SU-DHL-6 (cell line): ENCODE results near the gene XIRP1.

Experiments
- H2AFZ ChIP-seq: fragments of 200-600 bp; sonication (generic); 2 replicates; pipeline ENCODE4 v1.6.1; 2014; ENCODE audit warnings: low read depth, mild to moderate bottlenecking, moderate library complexity, mixed read lengths, antibody characterized with exemption, low read length; ENCODE audit not compliant: severe bottlenecking
- H3F3A ChIP-seq: fragments of 200-600 bp; shearing (Covaris generic); 2 replicates; pipeline ENCODE4 v1.6.0; 2016; ENCODE audit warnings: antibody characterized with exemption, mild to moderate bottlenecking; ENCODE audit not compliant: insufficient read depth
- H3K27ac ChIP-seq: fragments of 200-600 bp; sonication (generic); 2 replicates; pipeline ENCODE4 v1.5.1; 2016; ENCODE audit warnings: low read depth, mild to moderate bottlenecking, low read length, moderate library complexity, mixed read lengths
- H3K27me3 ChIP-seq: fragments of 200-600 bp; sonication (generic), shearing (Covaris generic); 2 replicates; pipeline ENCODE4 v1.6.0; 2014; ENCODE audit warnings: mild to moderate bottlenecking, low read length
- H3K36me3 ChIP-seq: fragments of 200-600 bp; sonication (generic); 2 replicates; pipeline ENCODE4 v1.6.1; 2014; ENCODE audit warnings: mild to moderate bottlenecking, low read length, mixed read lengths
- H3K4me2 ChIP-seq: fragments of 300-600, 200-600 bp; shearing (Covaris generic), sonication (generic); 2 replicates; pipeline ENCODE4 v1.6.0; 2014; ENCODE audit warnings: low read length, low read depth, mild to moderate bottlenecking; ENCODE audit not compliant: poor library complexity, severe bottlenecking
- H3K4me3 ChIP-seq: fragments of 200-600 bp; sonication (generic); 2 replicates; pipeline ENCODE4 v1.5.1; 2014; ENCODE audit warnings: antibody characterized with exemption, low read length, mild to moderate bottlenecking, mixed read lengths; ENCODE audit not compliant: insufficient read depth, poor library complexity, severe bottlenecking
- H3K79me2 ChIP-seq: fragments of 200-600 bp; sonication (generic); 2 replicates; pipeline ENCODE4 v1.6.1; 2014; ENCODE audit warnings: mild to moderate bottlenecking, low read length, moderate library complexity; ENCODE audit not compliant: insufficient read depth
- H3K9ac ChIP-seq: fragments of 200-600 bp; sonication (generic); 2 replicates; pipeline ENCODE4 v1.7.0; 2014; ENCODE audit warnings: mild to moderate bottlenecking, low read length
- H3K9me2 ChIP-seq: fragments of 200-600 bp; sonication (generic); replicated peaks from 2 replicates; pipeline ENCODE4 v1.6.1; 2014; ENCODE audit warnings: low read length; ENCODE audit not compliant: insufficient read depth
- H3K9me3 ChIP-seq: fragments of 200-600 bp; sonication (generic); 2 replicates; pipeline ENCODE4 v1.6.1; 2014; ENCODE audit warnings: low read length, mixed read lengths; ENCODE audit not compliant: insufficient read depth
- H4K20me1 ChIP-seq: fragments of 200-600 bp; sonication (generic); 2 replicates; pipeline ENCODE4 v1.6.1; 2014; ENCODE audit warnings: low read depth, mild to moderate bottlenecking, antibody characterized with exemption, low read length, moderate library complexity, mixed read lengths
- CTCF ChIP-seq: fragments of 200-600 bp; sonication (generic); IDR thresholded peaks from one replicate; pipeline ENCODE4 v1.5.1; 2017; ENCODE audit warnings: antibody characterized with exemption, mild to moderate bottlenecking, low read length, moderate library complexity; ENCODE audit not compliant: insufficient read depth, poor library complexity, severe bottlenecking
- EZH2phosphoT487 ChIP-seq: fragments of 200-600 bp; sonication (generic), shearing (Covaris generic); conservative IDR thresholded peaks from 2 replicates; pipeline ENCODE4 v1.6.1; 2018; ENCODE audit warnings: mild to moderate bottlenecking, antibody characterized with exemption, low read length, moderate library complexity, mixed read lengths

Gene XIRP1

GRCh38 chr3:39189959-39190269 is 2.5 kb downstream of the XIRP1 start:
- Histone ChIP-seq H3K9me3 (no peaks in the 10 kb centered on the region), H3K79me2 (no peaks in the 10 kb centered on the region), H3K9ac (no peak overlapping the region), H3K27ac (no peak overlapping the region), H3K4me3 (no peak overlapping the region), H3F3A (no peaks in the 10 kb centered on the region), H3K36me3 (no peaks in the 10 kb centered on the region), H2AFZ (no peak overlapping the region), H4K20me1 (no peaks in the 10 kb centered on the region), H3K27me3 (no peaks in the 10 kb centered on the region), H3K4me2 (no peak overlapping the region), H3K9me2 (no peaks in the 10 kb centered on the region)
- no peak for TF ChIP-seq CTCF
- TF ChIP-seq EZH2phosphoT487, result no peak

GRCh38 chr3:39189150-39189958 is 3.0 kb downstream of the XIRP1 start:
- Histone ChIP-seq H3F3A (no peaks in the 10 kb centered on the region), H4K20me1 (no peaks in the 10 kb centered on the region), H3K36me3 (no peaks in the 10 kb centered on the region), H3K4me3 (no peak overlapping the region), H3K4me2 (no peak overlapping the region), H3K27me3 (no peaks in the 10 kb centered on the region), H3K27ac (no peak overlapping the region), H3K9me2 (no peaks in the 10 kb centered on the region), H3K9ac (no peak overlapping the region), H3K9me3 (no peaks in the 10 kb centered on the region), H2AFZ (no peak overlapping the region), H3K79me2 (no peaks in the 10 kb centered on the region)
- TF ChIP-seq EZH2phosphoT487, result no peak

GRCh38 chr3:39188271-39189149 is 3.9 kb downstream of the XIRP1 start:
- H3K4me2 ChIP-seq, result no peak overlapping the region
- no peaks in the 10 kb centered on the region for H3F3A ChIP-seq
- no peaks in the 10 kb centered on the region for H3K27me3 ChIP-seq
- H3K4me3 ChIP-seq, result no peak overlapping the region
- H3K27ac ChIP-seq, result no peak overlapping the region
- H2AFZ ChIP-seq, result no peak overlapping the region
- no peaks in the 10 kb centered on the region for H4K20me1 ChIP-seq
- H3K36me3 ChIP-seq, result no peaks in the 10 kb centered on the region
- no peaks in the 10 kb centered on the region for H3K9me3 ChIP-seq
- H3K9me2 ChIP-seq, result no peaks in the 10 kb centered on the region
- H3K79me2 ChIP-seq, result no peaks in the 10 kb centered on the region
- no peak for TF ChIP-seq EZH2phosphoT487
- no peak for TF ChIP-seq CTCF
- no peak overlapping the region for H3K9ac ChIP-seq
